Measurements from ENCODE around the gene CNMD. TPM values are rescaled to one million over a fixed set of nuclear protein-coding genes. Genes with fewer than 3 reads are reported as not detected.

The CNMD gene
- total and polyA plus RNA-seq, 2 of the 8 experiments (the other 6 are each of a cell fraction or from before 2014, with no cell fraction given), result 87.4 to 113 TPM

DNA sequence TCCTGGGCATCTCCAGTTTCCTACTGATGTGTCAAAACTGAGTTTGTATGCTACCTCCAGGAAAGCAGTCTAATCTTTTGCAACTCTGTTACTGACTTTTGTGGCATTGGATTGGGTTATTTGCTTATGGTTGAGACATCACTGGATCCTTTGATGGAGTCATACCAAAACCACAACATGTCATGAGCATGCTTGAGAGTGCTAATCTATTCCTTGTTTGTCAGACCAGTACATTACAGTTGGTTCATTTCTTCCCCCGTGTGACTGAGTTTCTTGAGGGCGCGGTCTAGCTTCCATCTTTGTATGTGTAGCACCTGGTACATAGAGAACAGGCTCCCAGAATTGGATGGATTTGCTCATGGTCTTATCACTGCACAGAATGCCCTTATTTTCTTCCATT lies 43.8 kb downstream of the CNMD start:
- Histone ChIP-seq H3K9me3 (ENCODE audit: insufficient read depth in 2 of 2, low read depth in 1 of 2, low read length in 1 of 2) (no peaks in the 10 kb centered on the region), H3K18ac (ENCODE audit: extremely low read depth, low read length) (no peak overlapping the region), H3K4ac (replicated peaks; ENCODE audit: insufficient read length, low read depth, low read length) (no peak overlapping the region), H3K56ac (replicated peaks; ENCODE audit: insufficient read length, low read depth, low read length) (no peak overlapping the region), H4K20me1 (replicated peaks in 1 of 2; ENCODE audit: control insufficient read depth in 1 of 2, insufficient read depth in 2 of 2, low read length in 2 of 2) (no peaks in the 10 kb centered on the region), H3K23me2 (ENCODE audit: low read depth, low read length) (no peaks in the 10 kb centered on the region), H4K5ac (ENCODE audit: insufficient read length, low read depth, low read length) (no peak overlapping the region), H2BK20ac (ENCODE audit: low read length) (no peak overlapping the region), H2BK5ac (ENCODE audit: low read depth, low read length) (no peak overlapping the region), H2AFZ (ENCODE audit: low read length) (no peak overlapping the region), H3K14ac (ENCODE audit: insufficient read length) (no peak overlapping the region), H3K9ac (replicated peaks in 1 of 4; ENCODE audit: extremely low read depth in 1 of 4, low read depth in 3 of 4, low read length in 3 of 4) (peak overlapping the region in 1 of 4 experiments; percentile 34; a peak in 1 of 7 replicates), H2BK15ac (ENCODE audit: low read length) (no peak overlapping the region), H3K4me1 (replicated peaks in 1 of 4; ENCODE audit: control insufficient read depth in 3 of 4, insufficient read depth in 4 of 4, low read length in 3 of 4) (no peaks in the 10 kb centered on the region), H2BK12ac (ENCODE audit: low read depth, low read length) (no peak overlapping the region), H3K4me3 (ENCODE audit: extremely low read depth in 1 of 4, insufficient read depth in 2 of 4, low read depth in 3 of 4, low read length in 4 of 4) (no peak overlapping the region), H3K27ac (ENCODE audit: low read depth, low read length) (no peak overlapping the region), H3K79me1 (ENCODE audit: low read depth, low read length) (no peaks in the 10 kb centered on the region; the same call in 1 of the 2 replicates), H3K79me2 (ENCODE audit: control insufficient read depth in 1 of 2, insufficient read depth in 2 of 2, low read length in 2 of 2) (no peaks in the 10 kb centered on the region), H2BK120ac (replicated peaks; ENCODE audit: low read depth, low read length) (no peak overlapping the region), H3K36me3 (ENCODE audit: control insufficient read depth in 2 of 4, insufficient read depth in 4 of 4, low read length in 3 of 4) (peaks cover 0 to 12% (median 0%) of the 10 kb centered on the region in 4 experiments; a peak in 2 of 8 replicates), H4K8ac (ENCODE audit: extremely low read depth, insufficient read depth, low read length) (no peak overlapping the region), H2AK5ac (ENCODE audit: low read depth, low read length) (no peak overlapping the region), H3K4me2 (ENCODE audit: insufficient read depth in 1 of 2, low read depth in 2 of 2, low read length in 2 of 2) (no peak overlapping the region), H3K27me3 (replicated peaks in 1 of 4; ENCODE audit: control insufficient read depth in 3 of 4, extremely low read depth in 1 of 4, insufficient read depth in 3 of 4, low read length in 3 of 4) (no peaks in the 10 kb centered on the region), H3K23ac (ENCODE audit: insufficient read length) (no peak overlapping the region), H4K91ac (replicated peaks; ENCODE audit: insufficient read length, low read length) (no peak overlapping the region)
- FAIRE-seq (no peak), DNase-seq (ENCODE audit: low read depth in 1 of 2, low spot score in 2 of 2) (no peak)
- ChIA-PET POLR2A (ENCODE audit: partially characterized antibody) (interaction anchor here (7.2 kb wide), 1 partner anchor 15 kb away, joined by 28 read pairs; no protein-coding TSS in a partner anchor), CTCF (ENCODE audit: partially characterized antibody) (interaction anchor here (0.8 to 1.3 kb wide), 4 partner anchors 13 to 112 kb away, joined by 3 to 7 read pairs (median 4); no protein-coding TSS in a partner anchor)
- WGBS, 2 experiments (ENCODE audit: extremely low coverage in 1 of 2, insufficient coverage in 1 of 2, insufficient read length in 1 of 2, insufficient replicate concordance in 2 of 2, low coverage in 1 of 2, low lambda C conversion rate in 2 of 2, missing lambda C conversion rate in 1 of 2), result 90% methylated on average over 3 of the region's 3 CpGs; no CpG with 5 or more reads in 1 of the 2 experiments
- no peak for TF ChIP-seq CREB1 (IDR thresholded peaks at IDR 0.05)
- TF ChIP-seq SP1 (IDR thresholded peaks at IDR 0.05; ENCODE audit: low read depth, low read length), result no peak
- no peak for TF ChIP-seq KDM5A (IDR thresholded peaks at IDR 0.05; ENCODE audit: low read length)
- no peak for TF ChIP-seq BCL11A (IDR thresholded peaks at IDR 0.05; ENCODE audit: low read depth in 2 of 2, low read length in 2 of 2)
- no peak for TF ChIP-seq CHD1 (IDR thresholded peaks at IDR 0.05; ENCODE audit: low read depth, low read length)
- no peak for TF ChIP-seq MAFK (IDR thresholded peaks at IDR 0.05; ENCODE audit: low read depth, low read length)
- no peak for TF ChIP-seq KDM4A (IDR thresholded peaks at IDR 0.05; ENCODE audit: low read depth, low read length, severe bottlenecking)
- no peak for TF ChIP-seq SIX5 (IDR thresholded peaks at IDR 0.05; ENCODE audit: low read depth, low read length)
- no peak for TF ChIP-seq BACH1 (IDR thresholded peaks at IDR 0.05; ENCODE audit: low read length)
- no peak for TF ChIP-seq TBP (IDR thresholded peaks at IDR 0.05; ENCODE audit: low read depth, low read length)
- no peak for TF ChIP-seq SAP30 (IDR thresholded peaks at IDR 0.05; ENCODE audit: insufficient read depth, insufficient replicate concordance, low read length)
- no peak for TF ChIP-seq TAF1 (IDR thresholded peaks at IDR 0.05; ENCODE audit: low read depth, low read length)
- TF ChIP-seq SIRT6 (IDR thresholded peaks at IDR 0.05; ENCODE audit: low read length), result no peak
- no peak for TF ChIP-seq SP4 (IDR thresholded peaks at IDR 0.05; ENCODE audit: low read length)
- no peak for TF ChIP-seq HDAC6 (IDR thresholded peaks at IDR 0.05; ENCODE audit: low read depth, low read length)

All from H1 (cell line).